ENCODE results near the gene SHISA6.

SHISA6 gene

DNA sequence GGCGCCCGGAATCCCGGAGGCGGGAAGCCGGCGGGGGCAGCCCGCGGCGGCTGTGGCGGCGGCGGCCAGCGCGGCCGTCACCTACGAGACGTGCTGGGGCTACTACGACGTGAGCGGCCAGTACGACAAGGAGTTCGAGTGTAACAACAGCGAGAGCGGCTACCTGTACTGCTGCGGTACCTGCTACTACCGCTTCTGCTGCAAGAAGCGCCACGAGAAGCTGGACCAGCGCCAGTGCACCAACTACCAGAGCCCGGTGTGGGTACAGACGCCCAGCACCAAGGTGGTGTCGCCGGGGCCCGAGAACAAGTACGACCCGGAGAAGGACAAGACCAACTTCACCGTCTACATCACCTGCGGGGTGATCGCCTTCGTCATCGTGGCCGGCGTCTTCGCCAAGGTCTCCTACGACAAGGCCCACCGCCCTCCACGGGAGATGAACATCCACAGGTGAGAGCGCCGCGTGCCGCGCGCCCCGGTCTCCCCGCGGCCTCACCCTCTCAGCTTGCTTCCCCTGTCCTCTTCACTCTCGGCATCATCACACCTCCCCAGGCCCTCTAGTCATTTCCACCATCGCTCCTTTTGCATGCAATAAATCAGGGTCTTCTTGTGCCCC, 706 bp downstream of the SHISA6 start:
- in situ Hi-C loops (cut with MboI; ENCODE audit: low pct_unique_long_range_greater_than_20kb, low sequenced_read_pairs, unreplicated experiment): loop anchor here (25.0 kb wide), 1 partner anchor 154 kb away; no protein-coding TSS in a partner anchor
- TF ChIP-seq, protein P1, sequence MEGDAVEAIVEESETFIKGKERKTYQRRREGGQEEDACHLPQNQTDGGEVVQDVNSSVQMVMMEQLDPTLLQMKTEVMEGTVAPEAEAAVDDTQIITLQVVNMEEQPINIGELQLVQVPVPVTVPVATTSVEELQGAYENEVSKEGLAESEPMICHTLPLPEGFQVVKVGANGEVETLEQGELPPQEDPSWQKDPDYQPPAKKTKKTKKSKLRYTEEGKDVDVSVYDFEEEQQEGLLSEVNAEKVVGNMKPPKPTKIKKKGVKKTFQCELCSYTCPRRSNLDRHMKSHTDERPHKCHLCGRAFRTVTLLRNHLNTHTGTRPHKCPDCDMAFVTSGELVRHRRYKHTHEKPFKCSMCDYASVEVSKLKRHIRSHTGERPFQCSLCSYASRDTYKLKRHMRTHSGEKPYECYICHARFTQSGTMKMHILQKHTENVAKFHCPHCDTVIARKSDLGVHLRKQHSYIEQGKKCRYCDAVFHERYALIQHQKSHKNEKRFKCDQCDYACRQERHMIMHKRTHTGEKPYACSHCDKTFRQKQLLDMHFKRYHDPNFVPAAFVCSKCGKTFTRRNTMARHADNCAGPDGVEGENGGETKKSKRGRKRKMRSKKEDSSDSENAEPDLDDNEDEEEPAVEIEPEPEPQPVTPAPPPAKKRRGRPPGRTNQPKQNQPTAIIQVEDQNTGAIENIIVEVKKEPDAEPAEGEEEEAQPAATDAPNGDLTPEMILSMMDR (IDR thresholded peaks at IDR 0.05; ENCODE audit: extremely low read depth, insufficient read depth, missing control alignments): no peak
- DNase-seq (ENCODE audit: low spot score): no peak

DNA sequence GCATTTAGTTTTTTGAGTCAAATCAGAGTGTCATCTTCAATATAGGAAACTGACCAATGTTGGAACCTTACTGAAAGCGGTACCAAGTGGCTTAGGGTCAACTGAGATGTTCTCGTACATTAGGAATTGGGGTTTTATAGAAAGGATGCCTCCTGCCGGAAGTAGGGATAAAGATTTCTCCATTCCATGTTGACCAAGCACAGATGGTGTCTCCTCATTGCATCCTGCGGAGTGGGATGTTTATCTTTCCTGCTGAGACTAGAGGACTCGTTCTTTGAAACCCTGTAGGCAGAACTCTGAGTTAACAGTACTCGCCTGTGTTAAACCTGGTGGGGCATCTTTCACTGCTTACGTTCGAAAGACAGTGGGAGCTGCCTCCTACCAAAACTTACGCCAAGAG, 1.4 kb downstream of the SHISA6 start:
- in situ Hi-C loops (cut with MboI; ENCODE audit: low pct_unique_long_range_greater_than_20kb, low sequenced_read_pairs, unreplicated experiment): loop anchor here (25.0 kb wide), 1 partner anchor 155 kb away; no protein-coding TSS in a partner anchor
- no peak for DNase-seq (ENCODE audit: low spot score)
- TF ChIP-seq, protein P1 (IDR thresholded peaks at IDR 0.05; ENCODE audit: extremely low read depth, insufficient read depth, missing control alignments): no peak

- DNase-seq (ENCODE audit: low spot score): no peak
- TF ChIP-seq, protein P1 (IDR thresholded peaks at IDR 0.05; ENCODE audit: extremely low read depth, insufficient read depth, missing control alignments): no peak
- in situ Hi-C loops (cut with MboI; ENCODE audit: low pct_unique_long_range_greater_than_20kb, low sequenced_read_pairs, unreplicated experiment): loop anchor here (25.0 kb wide), 1 partner anchor 157 kb away; no protein-coding TSS in a partner anchor
Observed at GRCh38 chr17:11244776-11245175, 3.8 kb downstream of the SHISA6 start.

DNA sequence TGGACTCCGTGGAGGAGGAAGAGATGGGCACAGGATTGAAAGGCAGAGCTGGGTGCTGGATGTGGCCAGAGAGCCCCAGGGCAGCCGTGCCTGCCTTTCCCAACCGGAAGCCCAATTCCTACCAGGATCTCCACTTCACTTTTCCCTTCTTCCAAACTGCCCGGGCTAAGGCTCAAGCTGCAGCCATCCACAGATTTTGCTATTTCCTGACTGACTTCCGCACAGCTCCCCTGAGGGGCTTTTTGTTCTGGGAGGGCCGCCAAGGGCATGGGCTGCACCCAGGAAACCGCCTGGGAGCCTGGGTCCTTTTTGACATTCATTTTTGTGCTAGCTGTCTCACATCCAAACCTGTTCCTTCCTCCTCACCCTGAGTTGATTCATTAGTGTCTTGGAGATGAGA, 4.2 kb downstream of the SHISA6 start:
- no peak for DNase-seq (ENCODE audit: low spot score)
- TF ChIP-seq, protein P1 (IDR thresholded peaks at IDR 0.05; ENCODE audit: extremely low read depth, insufficient read depth, missing control alignments): no peak
- in situ Hi-C loops (cut with MboI; ENCODE audit: low pct_unique_long_range_greater_than_20kb, low sequenced_read_pairs, unreplicated experiment): loop anchor here (25.0 kb wide), 1 partner anchor 158 kb away; no protein-coding TSS in a partner anchor

DNA sequence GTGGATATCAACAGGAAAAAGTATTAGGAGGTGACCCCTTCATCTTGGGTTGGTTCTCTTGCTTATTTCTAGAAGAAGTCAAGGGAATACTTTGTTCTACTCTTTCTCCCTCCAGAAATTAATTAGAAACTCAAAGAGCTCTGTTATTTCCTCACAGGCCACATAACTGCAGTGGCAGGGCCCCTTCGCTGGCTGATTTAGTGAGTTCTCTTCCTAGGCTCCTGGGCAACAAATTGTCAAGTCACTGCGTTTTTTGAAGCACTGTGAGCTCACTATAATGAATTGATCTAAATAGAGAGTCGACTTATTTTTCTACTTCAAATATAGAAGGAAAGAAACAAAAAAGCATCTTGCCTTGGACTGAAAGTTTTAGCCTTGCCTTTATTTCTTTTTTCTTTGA, 4.8 kb downstream of the SHISA6 start:
- in situ Hi-C loops (cut with MboI; ENCODE audit: low pct_unique_long_range_greater_than_20kb, low sequenced_read_pairs, unreplicated experiment): loop anchor here (25.0 kb wide), 1 partner anchor 158 kb away; no protein-coding TSS in a partner anchor
- DNase-seq (ENCODE audit: low spot score): no peak
- TF ChIP-seq, protein P1 (IDR thresholded peaks at IDR 0.05; ENCODE audit: extremely low read depth, insufficient read depth, missing control alignments): no peak

DNA sequence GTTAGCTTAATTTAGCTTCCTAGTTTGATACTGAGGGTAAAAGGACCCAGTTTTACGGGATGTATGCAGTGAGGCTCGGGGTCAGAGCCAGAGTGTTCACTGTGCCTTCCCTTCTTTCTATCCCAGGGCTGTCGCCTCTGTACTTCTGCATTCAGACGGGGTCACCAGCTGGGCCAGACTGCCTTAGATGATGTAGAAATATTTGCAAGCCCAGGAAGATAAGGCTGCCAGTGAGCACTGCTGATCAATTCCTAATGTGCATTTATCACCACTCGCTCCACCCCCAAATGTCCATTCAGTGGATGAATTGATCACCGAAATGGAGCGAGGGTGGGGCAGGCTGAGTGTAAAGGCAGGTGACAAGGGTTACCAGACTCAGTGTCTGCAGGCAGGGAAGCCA, 9.1 kb downstream of the SHISA6 start:
- no peak for DNase-seq (ENCODE audit: low spot score)
- in situ Hi-C loops (cut with MboI; ENCODE audit: low pct_unique_long_range_greater_than_20kb, low sequenced_read_pairs, unreplicated experiment): no loop called here
- TF ChIP-seq, protein P1 (IDR thresholded peaks at IDR 0.05; ENCODE audit: extremely low read depth, insufficient read depth, missing control alignments): no peak
